ENCODE measurements around the gene WDR36. TPM values are rescaled to one million over a fixed set of nuclear protein-coding genes. Genes with fewer than 3 reads are reported as not detected.
A peak's percentile ranks its signal among the peaks of the same experiment; 100 is the strongest.

The WDR36 gene
- total and polyA plus RNA-seq, 10 of the 15 experiments (the other 5 are each of a cell fraction or from before 2014, with no cell fraction given): 13.3 to 61.8 (median 47.0) TPM

DNA sequence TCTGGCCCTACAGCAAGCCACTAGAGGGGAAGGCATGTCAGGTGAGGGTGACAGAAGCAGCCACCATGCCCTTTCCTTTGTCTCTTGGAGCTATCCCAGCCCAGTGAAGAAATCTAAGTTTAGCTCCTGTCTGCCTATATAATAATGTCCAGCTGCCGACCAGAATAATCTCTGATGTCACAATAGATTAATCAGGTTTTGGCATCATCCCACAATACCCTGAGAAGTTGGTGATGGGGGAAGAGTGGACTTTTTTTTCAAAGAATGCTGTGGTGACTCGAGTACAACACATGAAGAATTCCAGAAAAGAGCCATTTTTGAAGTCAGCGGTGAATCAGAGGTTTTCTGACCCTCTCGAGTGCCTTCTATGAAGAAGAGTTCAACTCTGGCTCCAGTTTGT is 22.3 kb upstream of the WDR36 start (continued):
- TF ChIP-seq PAX5 (IDR thresholded peaks at IDR 0.05; ENCODE audit: borderline replicate concordance, low read depth, low read length) (no peak), FOXM1 (IDR thresholded peaks at IDR 0.05; ENCODE audit: low read depth, low read length) (no peak), TCF12 (IDR thresholded peaks at IDR 0.05; ENCODE audit: low read depth, low read length) (no peak), JUND (IDR thresholded peaks at IDR 0.05; ENCODE audit: low read depth, low read length) (no peak), LARP7 (IDR thresholded peaks at IDR 0.05) (no peak), FOXK2 (IDR thresholded peaks at IDR 0.05) (no peak), CBFB (IDR thresholded peaks at IDR 0.05; ENCODE audit: low read depth) (no peak)

DNA sequence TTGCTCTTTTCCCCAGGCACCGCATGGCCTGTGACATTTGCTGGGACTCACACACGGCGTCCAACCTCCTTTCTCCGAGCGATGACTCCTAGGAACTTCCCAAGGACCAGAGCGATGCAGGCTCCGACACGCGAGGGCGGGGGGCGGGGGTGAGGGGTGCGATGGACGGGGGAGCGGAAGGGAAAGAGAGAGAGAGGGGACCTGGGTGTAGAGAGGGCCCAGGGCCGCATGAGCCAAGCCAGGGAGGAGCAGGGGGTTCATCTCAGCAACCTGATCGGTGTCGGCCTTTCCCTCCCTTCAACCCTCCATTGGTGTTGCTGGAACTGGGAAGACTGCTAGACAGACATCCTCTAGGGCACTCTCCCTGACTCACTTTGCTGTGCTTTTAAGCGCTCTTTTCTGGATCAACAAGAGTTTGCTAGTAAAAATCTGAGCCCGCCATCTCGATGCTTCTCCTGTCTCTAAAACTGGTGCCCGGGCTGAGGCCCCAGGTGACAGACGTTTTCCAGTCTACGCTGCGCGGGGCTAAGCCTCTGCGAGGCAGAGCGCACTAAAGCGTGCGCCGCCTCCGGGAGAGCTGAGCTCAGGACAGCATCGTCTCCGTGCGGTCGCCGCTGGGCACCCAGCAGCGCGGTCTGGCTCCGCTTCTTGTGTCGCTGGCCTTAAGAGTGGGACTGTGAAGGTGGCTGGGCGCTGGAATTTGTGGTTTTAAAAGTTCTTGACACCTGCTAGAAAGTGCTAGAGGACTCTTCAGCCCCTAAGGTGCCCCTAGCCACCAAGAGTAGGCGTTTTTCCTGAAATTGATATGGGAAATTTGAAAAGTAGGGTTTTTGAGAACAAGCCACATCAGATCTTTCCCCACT is 21.6 kb upstream of the WDR36 start:
- H3K4me1 ChIP-seq (ENCODE audit: control insufficient read depth, insufficient read depth, low read length): no peaks in the 10 kb centered on the region; the same call in 1 of the 2 replicates
- CTCF ChIA-PET: interaction anchor here (0.6 kb wide), 1 partner anchor 64 kb away, joined by 3 read pairs; no protein-coding TSS in a partner anchor
- no peaks in the 10 kb centered on the region for H3K36me3 ChIP-seq (ENCODE audit: control insufficient read depth in 2 of 2, insufficient read depth in 2 of 2, low read length in 1 of 2)
- DNase-seq (ENCODE audit: low read depth, low spot score): no peak
- no peak overlapping the region for H3K4me3 ChIP-seq
- POLR2A ChIA-PET: no interaction called here
- H2AFZ ChIP-seq (ENCODE audit: control insufficient read depth, low read depth, low read length): no peak overlapping the region
- no peak overlapping the region for H3K9ac ChIP-seq (ENCODE audit: control insufficient read depth, insufficient read depth, low read length)
- TF ChIP-seq SUZ12 (IDR thresholded peaks at IDR 0.05; ENCODE audit: unreplicated experiment): peak; percentile 31
- TF ChIP-seq, protein P1, sequence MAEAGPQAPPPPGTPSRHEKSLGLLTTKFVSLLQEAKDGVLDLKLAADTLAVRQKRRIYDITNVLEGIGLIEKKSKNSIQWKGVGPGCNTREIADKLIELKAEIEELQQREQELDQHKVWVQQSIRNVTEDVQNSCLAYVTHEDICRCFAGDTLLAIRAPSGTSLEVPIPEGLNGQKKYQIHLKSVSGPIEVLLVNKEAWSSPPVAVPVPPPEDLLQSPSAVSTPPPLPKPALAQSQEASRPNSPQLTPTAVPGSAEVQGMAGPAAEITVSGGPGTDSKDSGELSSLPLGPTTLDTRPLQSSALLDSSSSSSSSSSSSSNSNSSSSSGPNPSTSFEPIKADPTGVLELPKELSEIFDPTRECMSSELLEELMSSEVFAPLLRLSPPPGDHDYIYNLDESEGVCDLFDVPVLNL (IDR thresholded peaks at IDR 0.05; ENCODE audit: low read depth, low read length): no peak
- no peaks in the 10 kb centered on the region; the same call in 1 of the 2 replicates for H4K20me1 ChIP-seq (ENCODE audit: control insufficient read depth, insufficient read depth)
- in situ Hi-C loops (cut with MboI): no loop called here
- BruUV-seq (replicated peaks): no TSS peak
- peak; percentile 68 for ATAC-seq
- no peaks in the 10 kb centered on the region for H3K9me3 ChIP-seq (replicated peaks; ENCODE audit: control insufficient read depth, insufficient read depth, low read length)
- H3K27ac ChIP-seq (ENCODE audit: control insufficient read depth, insufficient read depth): no peak overlapping the region
- peaks cover 9 to 37% of the 10 kb centered on the region in 2 experiments for H3K27me3 ChIP-seq (replicated peaks in 1 of 2; ENCODE audit: control insufficient read depth in 2 of 2, insufficient read depth in 2 of 2, low read length in 1 of 2)
- SMC1A ChIA-PET (ENCODE audit: uncharacterized antibody, unreplicated experiment): no interaction called here
- no peak for FAIRE-seq
- intact Hi-C loops (cut with micrococcal nuclease; ENCODE audit: unreplicated experiment): no loop called here
- H3K79me2 ChIP-seq (ENCODE audit: control insufficient read depth, insufficient read depth, low read length): no peaks in the 10 kb centered on the region
- WGBS (ENCODE audit: insufficient coverage, insufficient replicate concordance, low lambda C conversion rate, missing lambda C conversion rate): 24% methylated on average over 32 of the region's 42 CpGs
- RAD21 ChIA-PET (ENCODE audit: unreplicated experiment): no interaction called here
- H3K4me2 ChIP-seq (ENCODE audit: control insufficient read depth, insufficient read depth): no peak overlapping the region

All from GM12878 (cell line).